ENCODE data around the gene MANEA.
A peak's percentile ranks its signal among the peaks of the same experiment; 100 is the strongest.
"Not testable (repeated sequence)": the region's sequence is repeated elsewhere in the genome, so short reads cannot be mapped to it uniquely, and the experiment has no call there.

Gene MANEA

DNA sequence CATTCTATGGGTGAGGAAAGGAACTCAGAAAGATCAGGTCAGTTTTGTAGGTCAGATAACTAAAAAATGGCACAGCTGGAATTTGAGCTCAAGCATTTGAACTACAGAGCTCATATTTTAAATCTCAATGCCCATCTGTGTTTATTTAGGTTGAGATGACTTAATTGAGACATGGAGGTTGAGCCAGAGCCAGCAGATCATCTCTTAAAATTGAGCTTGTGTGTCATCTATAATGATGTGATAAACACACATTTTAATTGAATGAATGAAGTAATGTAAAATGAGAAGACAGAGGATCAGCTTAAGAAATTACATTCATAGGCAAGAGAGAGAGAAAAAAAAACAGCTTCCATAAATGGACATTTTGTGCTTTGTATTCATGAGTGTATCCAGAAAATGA lies 3.7 kb downstream of the MANEA start:
- no peak for DNase-seq
- intact Hi-C loops (cut with DNase I) = no loop called here

DNA sequence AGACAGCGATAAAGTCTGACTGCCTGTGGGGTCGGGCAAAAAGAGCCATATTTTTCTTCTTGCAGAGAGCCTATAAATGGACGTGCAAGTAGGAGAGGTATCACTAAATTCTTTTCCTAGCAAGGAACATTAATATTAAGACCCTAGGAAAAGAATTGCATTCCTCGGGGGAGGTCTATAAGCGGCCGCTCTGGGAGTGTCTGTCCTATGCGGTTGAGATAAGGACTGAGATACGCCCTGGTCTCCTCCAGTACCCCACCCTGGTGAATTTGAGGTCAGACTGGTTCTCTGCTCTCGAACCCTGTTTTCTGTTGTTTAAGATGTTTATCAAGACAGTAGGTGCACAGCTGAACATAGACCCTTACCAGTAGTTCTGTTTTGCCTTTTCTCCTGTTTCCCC lies 6.9 kb downstream of the MANEA start:
- intact Hi-C loops (cut with DNase I); DNase-seq: not testable (repeated sequence)

DNA sequence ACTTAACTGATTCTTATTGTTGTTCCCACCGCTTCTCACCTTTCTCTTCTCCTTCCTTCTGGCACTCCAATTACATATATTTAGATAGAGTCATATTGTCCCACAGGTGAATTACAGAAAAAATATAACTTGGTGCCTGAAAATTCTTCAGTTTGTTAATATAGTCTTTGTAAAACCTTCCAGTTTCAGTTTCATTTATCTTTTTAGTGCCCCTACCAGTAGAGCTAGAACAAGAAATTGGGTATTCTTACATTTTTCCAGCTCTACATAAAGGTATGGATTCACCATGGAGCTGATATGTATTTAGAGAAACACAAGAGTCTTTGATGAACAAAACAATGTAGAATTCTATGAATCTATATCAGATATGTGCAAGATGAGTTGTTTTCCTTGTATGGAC lies 10.7 kb downstream of the MANEA start:
- intact Hi-C loops (cut with DNase I) = no loop called here

DNA sequence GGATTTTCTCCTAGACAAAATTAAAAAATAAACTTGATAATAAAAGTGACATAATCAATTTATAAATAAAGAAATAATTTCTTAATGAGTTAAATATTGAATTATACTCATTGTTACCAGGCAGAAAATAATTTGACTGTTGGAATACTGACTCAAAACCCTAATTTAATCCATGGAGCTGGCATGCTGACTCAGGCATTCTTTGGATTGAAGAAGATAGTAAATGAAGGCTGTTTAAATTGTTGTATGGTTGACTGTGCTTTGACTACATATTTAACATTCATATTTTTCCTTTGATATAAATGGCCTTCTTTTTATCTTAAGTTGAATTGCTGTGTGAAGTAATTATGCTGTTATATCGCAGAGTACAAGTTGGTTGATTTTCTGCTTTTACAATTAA lies 11.7 kb downstream of the MANEA start:
- intact Hi-C loops (cut with DNase I) = no loop called here
- no peak for DNase-seq

More for the DNA sequence above, 10.7 kb downstream of the MANEA start:
- no peak for DNase-seq

DNA sequence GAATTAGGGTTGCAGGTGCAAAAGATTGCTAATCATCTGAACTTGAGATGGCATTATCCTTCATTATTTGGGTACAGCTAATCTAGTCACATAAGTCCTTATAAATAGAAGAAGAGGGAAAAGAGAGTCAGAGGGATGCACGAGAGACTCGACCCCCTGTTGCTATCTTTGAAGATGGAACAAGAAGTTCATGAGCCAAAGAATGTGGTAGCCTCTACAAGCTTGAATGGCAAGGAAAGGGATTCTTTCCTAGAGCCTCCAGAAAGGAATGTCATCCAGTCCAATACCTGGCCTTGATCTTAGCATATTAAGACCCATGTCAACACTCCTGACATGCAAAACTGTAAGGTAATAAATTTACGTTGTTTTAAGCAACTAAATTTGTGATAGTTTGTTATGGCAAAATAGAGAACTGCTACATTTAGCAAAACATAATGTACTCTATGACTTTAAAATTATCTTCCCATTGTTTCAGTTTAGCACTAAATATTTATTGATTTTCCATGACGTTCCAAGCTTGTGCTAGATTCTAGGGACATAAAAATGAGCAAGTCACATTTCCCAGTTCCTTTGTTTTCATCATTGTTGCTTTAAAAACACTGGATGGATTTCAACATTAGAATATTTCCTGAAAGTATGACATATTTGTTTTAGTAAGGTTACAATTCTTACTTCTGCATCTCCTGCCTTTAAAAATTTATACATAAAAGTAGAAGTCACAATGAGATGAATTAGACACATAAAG lies 12.7 kb downstream of the MANEA start:
- no peak for DNase-seq
- intact Hi-C loops (cut with DNase I) = no loop called here

DNA sequence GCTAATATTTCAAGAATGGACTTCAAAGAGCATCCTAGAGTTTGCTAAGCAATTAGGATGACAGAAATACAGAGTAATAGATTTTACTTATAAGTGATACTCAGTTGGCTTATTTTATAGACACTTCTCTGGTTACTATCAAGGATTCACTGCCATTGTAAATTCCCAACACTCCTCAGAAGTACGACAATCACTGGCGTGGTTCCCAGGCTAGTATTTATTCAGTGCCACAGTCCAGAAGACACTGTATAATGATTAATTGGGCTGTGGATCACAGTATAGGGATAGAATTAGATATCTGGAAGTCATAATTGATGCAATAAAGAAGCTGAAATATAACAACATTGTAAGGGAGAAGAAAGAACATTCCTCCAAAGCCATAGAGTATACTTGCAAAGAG lies 15.7 kb downstream of the MANEA start:
- peak in 1 of 42 donors; percentile 12 for DNase-seq
- intact Hi-C loops (cut with DNase I) = no loop called here

DNA sequence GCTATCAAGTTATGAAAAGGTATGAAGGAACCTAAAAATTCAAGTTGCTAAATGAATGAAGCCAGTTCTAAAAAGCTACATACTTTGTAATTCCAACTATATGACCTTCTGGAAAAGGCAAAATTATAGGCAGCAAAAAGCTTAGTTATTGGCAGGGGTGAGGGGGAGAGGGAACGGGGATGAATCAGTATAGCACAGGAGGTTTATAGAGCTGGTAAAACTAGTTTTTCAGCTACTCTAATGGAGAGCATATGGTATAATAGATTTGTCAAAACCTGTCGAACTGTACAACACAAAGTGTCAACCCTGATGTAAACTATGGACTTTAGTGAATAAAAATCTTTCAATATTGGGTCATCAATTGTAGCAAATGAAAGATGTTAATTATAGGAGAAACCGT lies 18.7 kb downstream of the MANEA start:
- intact Hi-C loops (cut with DNase I) = no loop called here
- DNase-seq = no peak

DNA sequence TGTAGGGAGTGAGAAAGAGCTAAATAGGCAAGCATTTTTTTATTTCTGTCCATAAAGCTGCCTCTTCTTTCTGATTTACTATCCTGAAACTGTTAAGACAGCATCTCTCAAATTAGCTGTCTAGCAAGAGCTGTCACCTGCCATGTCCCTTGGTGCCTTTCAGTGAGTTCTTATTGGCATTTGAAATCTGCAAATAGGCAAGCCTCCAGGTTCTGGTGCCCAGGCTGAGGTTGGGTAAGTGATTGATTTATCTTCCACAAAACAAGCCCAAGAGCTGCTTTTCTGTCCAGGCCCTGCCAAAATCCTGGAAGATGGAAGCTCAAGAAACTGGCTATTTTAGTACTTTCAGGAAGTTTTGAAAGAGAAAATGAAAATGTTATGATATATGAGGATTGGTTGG lies 22.4 kb downstream of the MANEA start:
- DNase-seq = peak in 3 of 42 donors; percentile 2 to 6 (median 5)
- intact Hi-C loops (cut with DNase I) = no loop called here

DNA sequence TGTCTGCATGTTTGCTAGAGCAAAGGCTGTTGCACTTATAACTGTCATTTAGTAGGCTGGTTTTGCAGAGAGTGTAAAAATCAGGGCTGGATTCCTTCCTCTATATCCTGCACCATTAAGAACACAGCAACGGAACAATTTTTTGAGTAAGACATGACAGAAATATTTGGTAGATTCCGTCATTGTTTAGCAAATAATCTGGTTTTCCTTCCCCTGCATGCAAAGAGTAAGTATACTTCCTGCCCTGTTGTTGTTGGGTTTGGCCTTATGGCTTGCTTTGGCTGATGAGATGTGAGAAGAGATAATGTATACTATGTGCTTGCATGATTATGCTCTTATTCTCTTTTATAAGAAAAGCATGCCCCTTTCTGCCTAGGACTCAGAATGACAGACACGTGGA lies 23.8 kb downstream of the MANEA start:
- DNase-seq = no peak
- intact Hi-C loops (cut with DNase I) = no loop called here

DNA sequence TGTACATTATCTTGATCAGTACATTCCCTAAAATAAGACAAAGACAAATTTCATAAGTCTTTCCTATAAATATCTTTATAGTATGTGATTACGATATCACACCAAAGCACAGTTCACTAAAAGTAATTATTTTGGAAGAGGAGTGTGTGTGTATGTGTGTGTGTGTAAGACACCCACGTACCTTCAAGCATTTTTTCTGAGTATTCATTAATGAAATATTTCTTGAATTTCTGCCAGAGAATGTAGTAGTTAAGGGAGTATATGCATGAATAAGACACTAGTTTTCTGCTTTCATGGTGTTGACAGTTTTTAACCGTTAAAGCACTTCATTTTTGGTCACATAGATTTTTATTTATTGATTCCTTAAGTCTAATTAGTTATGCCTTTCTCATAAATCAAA lies 36.8 kb downstream of the MANEA start:
- intact Hi-C loops (cut with DNase I) = no loop called here
- DNase-seq = no peak

DNA sequence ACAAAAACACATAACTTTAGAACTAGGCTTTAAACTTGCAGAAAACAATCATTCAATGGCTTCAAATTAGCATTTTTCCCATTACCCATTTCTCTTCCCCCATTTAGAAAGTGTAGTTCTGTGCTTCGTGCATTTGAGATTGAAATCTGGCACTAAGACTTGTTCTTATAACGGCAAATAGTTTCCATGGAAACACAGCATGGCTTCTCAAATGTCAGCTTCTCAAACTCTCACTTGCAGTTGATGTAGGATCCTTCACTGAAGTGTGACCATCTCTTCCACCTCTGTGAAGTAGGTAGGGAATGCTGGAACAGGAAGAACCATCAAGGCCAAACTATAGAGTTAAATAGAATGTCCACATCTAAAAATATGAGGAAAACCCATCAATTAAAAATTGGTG lies 52.2 kb downstream of the MANEA start:
- no peak for DNase-seq

DNA sequence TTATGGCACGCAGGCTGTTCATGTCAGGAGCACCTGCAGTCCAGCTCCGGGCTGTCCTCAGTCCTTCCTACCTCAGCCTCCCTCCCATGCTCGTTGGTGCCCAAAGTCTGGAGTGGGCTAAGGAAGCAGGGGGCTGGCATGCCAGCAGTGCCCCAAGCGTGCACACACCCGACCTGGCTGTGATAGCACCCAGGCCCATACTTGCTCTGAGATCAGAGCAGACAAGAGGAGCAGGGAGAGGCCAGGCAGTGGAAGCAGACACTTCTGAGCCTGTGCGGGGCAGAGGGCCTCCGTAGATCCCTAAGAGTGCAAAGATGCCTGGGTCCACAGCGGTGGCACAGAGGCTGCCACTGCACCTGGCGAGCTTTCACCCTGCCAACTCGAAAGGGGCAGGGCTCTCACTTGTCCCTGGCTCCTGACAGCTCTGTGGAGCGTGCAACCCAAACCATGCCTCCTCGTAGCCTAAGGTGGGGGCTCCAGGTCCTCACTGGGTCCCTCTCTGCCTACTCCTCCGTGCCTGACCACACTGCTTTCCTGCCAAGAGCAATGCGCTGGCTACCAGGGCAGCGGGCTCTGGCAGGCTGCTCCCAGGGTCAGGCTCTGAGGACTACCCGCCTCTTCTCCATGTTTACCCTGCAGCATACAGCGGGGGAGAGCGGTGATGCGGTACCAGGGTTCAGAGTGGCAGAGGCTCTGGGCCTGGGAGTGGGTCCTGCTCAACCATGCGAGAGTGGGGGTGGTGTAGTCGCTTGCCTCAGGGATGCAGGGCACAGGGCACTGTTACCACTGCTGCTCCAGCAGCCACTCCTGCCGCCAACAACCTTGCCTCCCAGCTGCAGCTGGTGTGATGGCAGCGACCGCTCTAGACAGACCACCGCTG lies 59.5 kb downstream of the MANEA start:
- DNase-seq = no peak
- intact Hi-C loops (cut with DNase I) = no loop called here

More for the DNA sequence above, 52.2 kb downstream of the MANEA start:
- intact Hi-C loops (cut with DNase I) = no loop called here

DNA sequence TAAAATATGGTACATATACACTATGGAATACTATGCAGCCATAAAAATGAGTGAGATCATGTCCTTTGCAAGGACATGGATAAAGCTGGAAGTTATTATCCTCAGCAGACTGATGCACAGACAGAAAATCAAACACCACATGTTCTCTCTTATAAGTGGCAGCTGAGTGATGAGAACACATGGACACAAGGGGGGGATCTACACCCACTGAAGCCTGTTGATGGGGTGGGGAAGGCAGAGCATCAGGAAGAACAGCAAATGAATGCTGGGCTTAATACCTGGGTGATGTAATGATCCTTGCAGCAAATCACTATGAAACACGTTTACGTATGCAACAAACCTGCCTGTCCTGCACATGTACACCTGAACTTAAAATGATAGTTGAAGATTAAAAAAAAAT lies 71.3 kb downstream of the MANEA start:
- no peak for DNase-seq
- intact Hi-C loops (cut with DNase I) = no loop called here

DNA sequence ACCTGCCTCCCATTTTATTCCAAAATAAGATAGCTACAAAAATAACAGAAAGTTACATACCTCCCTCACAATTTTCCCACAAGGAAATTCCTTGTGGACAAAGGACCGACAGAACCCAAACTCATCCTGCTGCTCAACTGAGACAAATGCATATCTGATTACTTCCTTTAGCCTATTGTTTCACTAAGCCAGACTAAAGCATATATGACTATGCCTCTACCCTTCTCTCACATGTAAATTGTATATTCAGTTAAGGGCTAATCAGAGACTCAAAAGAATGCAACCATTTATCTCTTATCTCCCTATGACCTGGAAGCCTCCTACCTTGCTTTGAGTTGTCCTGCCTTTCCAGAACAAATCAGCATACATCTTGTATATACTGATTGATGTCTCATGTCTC lies 72.1 kb downstream of the MANEA start:
- intact Hi-C loops (cut with DNase I) = no loop called here
- no peak for DNase-seq

DNA sequence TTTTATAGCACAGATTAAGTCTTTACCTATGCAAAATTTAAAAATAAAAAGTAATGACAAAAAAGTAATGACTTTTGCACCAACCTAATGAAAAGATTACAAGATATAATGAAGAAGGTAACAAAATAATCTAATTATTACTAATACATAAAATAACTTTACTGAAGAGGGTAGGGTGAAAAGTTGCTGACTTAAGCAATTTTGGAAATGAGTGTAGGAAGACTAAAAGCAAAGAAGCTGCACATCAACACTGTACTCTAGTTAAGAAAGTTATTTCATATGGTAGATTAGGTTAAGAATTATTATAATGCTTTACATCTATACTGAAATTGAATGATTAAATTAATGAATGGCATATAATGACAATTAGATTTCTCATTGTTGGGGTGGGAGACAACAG lies 76.8 kb downstream of the MANEA start:
- intact Hi-C loops (cut with DNase I) = no loop called here
- DNase-seq = no peak

DNA sequence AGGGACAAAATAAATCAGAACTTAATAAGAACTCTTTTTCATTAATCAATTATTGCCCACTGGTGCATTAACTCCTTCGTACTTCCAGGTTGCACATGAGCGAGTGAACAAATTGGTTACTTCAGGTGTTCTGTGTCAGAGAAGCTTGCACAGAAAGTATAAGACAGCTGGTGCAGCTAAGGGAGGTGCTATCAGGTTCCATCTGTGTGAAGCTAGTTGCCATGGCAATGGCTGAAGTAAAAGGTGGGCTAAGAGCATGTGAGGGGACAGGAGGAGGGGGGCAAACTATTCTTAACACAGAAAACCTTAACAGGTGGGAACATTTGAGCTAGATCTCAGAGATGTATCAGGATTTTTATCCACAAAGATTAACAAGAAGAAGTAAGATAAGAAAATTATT lies 81.6 kb downstream of the MANEA start:
- no peak for DNase-seq
- intact Hi-C loops (cut with DNase I) = no loop called here
